BJ (cell line): ENCODE data around the gene DLG2. TPM values are rescaled to one million over a fixed set of nuclear protein-coding genes. Genes with fewer than 3 reads are reported as not detected.

Experiments
- CTCF ChIA-PET: fragments of 350-600 bp; formaldehyde crosslinking; extraction: SDS; loops from one replicate; lab custom pipeline; 2021; ENCODE audit warnings: antibody characterized with exemption, inconsistent platforms; lab: Yijun Ruan, JAX
- POLR2A ChIA-PET: fragments of 300-600 bp; sonication (Branson Sonifier 250); formaldehyde crosslinking; extraction: SDS; loops from one replicate; lab custom pipeline; 2021; ENCODE audit warnings: antibody characterized with exemption; lab: Charles Lee
- DNase-seq: peaks from one replicate; pipeline ENCODE4 v3.0.0-alpha.2; 2011; ENCODE audit warnings: low read depth
- H3K27me3 ChIP-seq: 2 replicates; pipeline ENCODE4 v1.6.0; 2011; ENCODE audit warnings: low read length; ENCODE audit not compliant: control insufficient read depth, insufficient read depth
- H3K36me3 ChIP-seq: 2 replicates; pipeline ENCODE4 v1.5.1; 2011; ENCODE audit warnings: low read length; ENCODE audit not compliant: control insufficient read depth, insufficient read depth
- H3K4me3 ChIP-seq: 2 replicates; pipeline ENCODE4 v1.5.1; 2011; ENCODE audit warnings: low read depth, mild to moderate bottlenecking, control low read depth, low read length
- CTCF ChIP-seq: IDR thresholded peaks from 2 replicates; pipeline ENCODE4 v1.5.1; 2011; ENCODE audit warnings: low read depth, mild to moderate bottlenecking, control low read depth, inconsistent platforms, low read length, moderate library complexity; ENCODE audit not compliant: insufficient read depth
- polyA plus RNA-seq: library from polyadenylated mRNA; depleted of rRNA; stranded (reverse); fragments of >200 nt; gene quantifications from 2 replicates; pipeline ENCODE4 v1.2.3, GENCODE V29; 2011

DLG2 gene
- polyA plus RNA-seq, 1 experiment = 0.28 TPM

GRCh38 chr11:83863272-83863671 lies 1763.9 kb downstream of the DLG2 start:
- no peak for DNase-seq
- Histone ChIP-seq H3K4me3 (no peak overlapping the region), H3K27me3 (no peaks in the 10 kb centered on the region), H3K36me3 (no peaks in the 10 kb centered on the region)
- no peak for TF ChIP-seq CTCF
- POLR2A ChIA-PET = no interaction called here
- CTCF ChIA-PET = no interaction called here

- no peaks in the 10 kb centered on the region for H3K36me3 ChIP-seq
- no peak for DNase-seq
- POLR2A ChIA-PET = no interaction called here
- no peak for TF ChIP-seq CTCF
- CTCF ChIA-PET = no interaction called here
- H3K4me3 ChIP-seq = no peak overlapping the region
- H3K27me3 ChIP-seq = no peaks in the 10 kb centered on the region
These were observed 1764.5 kb downstream of the DLG2 start for GRCh38 chr11:83862691-83863090.

- DNase-seq = no peak
- no peak for TF ChIP-seq CTCF
- no peak overlapping the region for H3K4me3 ChIP-seq
- POLR2A ChIA-PET = no interaction called here
- CTCF ChIA-PET = no interaction called here
- H3K36me3 ChIP-seq = no peaks in the 10 kb centered on the region
- no peaks in the 10 kb centered on the region for H3K27me3 ChIP-seq
These were observed 1765.1 kb downstream of the DLG2 start for GRCh38 chr11:83862033-83862432.

- H3K36me3 ChIP-seq = no peaks in the 10 kb centered on the region
- POLR2A ChIA-PET = no interaction called here
These were observed 1768.5 kb downstream of the DLG2 start for GRCh38 chr11:83858694-83859093.

GRCh38 chr11:83855237-83855636 lies 1771.9 kb downstream of the DLG2 start:
- ChIA-PET CTCF (no interaction called here), POLR2A (no interaction called here)
- TF ChIP-seq CTCF = no peak
- Histone ChIP-seq H3K4me3 (no peak overlapping the region), H3K36me3 (no peaks in the 10 kb centered on the region), H3K27me3 (no peaks in the 10 kb centered on the region)
- no peak for DNase-seq

More at GRCh38 chr11:83858694-83859093, 1768.5 kb downstream of the DLG2 start:
- TF ChIP-seq CTCF = no peak
- Histone ChIP-seq H3K4me3 (no peak overlapping the region), H3K27me3 (no peaks in the 10 kb centered on the region)
- DNase-seq = no peak
- CTCF ChIA-PET = no interaction called here
